NOMO-1 treated with dmso at 0.1 percent for 144 hours (cell line): ENCODE data around the gene GLRX.
"Not testable (repeated sequence)": the region's sequence is repeated elsewhere in the genome, so short reads cannot be mapped to it uniquely, and the experiment has no call there.

Source experiments
- DNase-seq: peaks from one replicate; lab custom pipeline; 2025; ENCODE audit not compliant: unreplicated experiment; lab: John Stamatoyannopoulos, UW

Gene GLRX

DNA sequence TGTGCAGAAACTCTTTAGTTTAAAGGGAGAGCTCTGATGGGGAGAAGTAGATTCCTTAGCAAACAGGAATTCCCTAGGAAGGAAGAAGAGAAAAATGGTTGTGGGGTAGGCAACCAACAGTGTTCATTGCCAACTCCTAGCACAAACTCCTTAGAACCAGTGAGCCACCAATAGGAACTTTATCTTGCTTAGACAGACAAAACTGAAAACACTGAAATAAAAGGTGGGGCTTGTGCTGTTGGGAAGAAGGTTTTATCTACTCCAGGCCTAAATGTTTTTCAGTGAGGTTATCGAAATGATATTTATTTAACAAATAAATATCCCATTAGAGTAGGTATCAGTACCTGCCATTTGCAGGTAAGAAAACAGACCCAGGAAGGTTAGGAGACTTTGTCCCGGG lies 7.7 kb upstream of the GLRX start:
- DNase-seq: no peak

DNA sequence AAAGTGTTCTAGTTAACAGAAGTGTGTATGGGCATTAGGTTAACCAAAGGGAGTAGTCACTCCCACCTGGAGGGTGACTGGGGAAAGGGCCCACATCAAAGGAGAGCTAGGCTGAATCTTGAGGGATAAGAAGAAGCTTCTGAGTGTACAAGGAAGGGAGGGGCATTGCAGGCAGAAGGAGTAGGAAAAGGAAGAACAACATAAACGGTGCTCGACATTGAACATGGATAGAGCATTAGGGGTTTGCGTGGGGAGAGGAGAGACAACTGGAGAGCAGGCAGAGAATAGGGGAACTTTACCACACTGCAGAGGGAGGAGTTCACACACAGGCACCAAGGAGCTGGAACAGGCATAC lies 5.3 kb upstream of the GLRX start:
- DNase-seq: no peak

DNA sequence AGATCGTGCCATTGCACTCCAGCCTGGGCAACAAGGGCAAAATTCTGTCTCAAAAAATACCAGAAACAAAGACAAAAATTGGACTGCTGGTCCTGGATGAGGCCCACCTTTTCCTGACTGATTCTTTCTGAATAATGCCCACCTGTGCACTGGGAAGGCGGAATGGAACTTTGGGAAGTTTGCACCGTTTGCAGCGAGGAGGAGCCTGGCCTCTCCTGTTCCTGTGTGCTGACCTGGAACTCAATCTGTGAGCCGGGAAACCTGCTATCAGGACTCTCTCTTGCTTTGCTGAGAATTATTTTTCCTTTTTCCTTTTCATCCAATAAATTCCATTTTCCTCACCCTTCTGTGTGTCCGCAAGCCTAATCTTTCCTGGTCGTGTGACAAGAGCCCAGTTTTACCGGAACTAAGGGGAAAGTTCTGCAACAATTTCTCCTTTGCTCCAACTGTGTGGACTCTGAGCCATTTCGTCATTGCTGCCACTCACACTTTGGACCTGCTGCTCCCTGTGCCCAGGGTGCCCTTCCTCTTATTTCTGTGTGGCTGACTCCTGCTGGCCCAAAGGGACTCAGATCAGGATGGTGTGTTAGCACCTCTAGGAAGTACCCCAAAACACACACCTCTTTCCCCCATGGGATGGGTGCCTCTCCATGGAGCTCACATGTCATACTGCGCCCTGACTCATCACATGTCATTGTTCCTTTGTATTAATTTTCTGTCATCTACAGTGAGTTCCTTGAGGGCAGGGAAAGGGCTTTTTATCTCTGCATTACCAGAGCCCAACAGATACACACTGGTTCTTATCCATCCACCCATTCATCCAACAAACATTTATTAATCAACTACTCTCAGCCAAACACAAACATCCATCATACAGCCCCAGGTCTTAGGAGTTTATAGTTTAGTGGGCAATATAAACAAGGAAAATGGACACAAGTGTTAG lies 4.7 kb upstream of the GLRX start:
- DNase-seq: no peak

DNA sequence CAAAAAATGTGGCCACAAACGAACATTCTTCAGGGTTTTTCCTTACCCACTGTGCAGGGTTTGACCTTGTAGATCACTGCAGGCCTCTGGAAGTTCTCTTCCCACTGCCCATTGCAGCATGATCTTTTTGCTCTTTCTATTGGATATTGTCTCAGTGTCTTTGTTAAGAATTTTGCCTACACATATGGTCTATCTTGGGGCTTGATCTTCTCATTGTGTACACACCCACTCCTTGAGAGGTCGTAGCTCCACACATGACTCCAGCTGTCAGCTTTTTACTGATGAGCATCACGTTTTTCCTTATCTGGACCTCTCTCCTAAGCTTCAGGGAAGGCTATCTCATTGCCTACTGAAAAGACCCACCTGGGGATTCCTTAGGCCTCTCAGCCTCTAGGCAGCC lies 3.0 kb upstream of the GLRX start:
- DNase-seq: no peak

DNA sequence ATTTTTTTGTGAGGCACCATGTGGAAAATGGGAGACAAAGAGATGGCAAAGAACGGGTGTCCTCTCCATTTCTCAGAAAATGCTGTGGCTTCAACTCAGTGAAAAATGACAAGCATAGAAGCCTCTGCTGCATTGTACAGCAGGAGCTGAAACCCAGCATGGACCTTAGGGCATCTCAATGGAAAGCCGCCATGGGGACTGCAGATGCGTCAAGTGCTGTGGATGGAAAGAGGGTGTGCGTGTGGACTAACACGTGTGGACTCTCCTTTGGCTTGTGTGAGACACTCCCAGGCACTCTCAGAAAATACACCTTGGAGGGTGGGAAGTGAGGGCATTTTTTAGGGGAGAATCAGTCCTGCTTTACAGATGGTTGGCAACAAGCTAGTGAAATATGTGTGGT lies 2.2 kb upstream of the GLRX start:
- DNase-seq: no peak

DNA sequence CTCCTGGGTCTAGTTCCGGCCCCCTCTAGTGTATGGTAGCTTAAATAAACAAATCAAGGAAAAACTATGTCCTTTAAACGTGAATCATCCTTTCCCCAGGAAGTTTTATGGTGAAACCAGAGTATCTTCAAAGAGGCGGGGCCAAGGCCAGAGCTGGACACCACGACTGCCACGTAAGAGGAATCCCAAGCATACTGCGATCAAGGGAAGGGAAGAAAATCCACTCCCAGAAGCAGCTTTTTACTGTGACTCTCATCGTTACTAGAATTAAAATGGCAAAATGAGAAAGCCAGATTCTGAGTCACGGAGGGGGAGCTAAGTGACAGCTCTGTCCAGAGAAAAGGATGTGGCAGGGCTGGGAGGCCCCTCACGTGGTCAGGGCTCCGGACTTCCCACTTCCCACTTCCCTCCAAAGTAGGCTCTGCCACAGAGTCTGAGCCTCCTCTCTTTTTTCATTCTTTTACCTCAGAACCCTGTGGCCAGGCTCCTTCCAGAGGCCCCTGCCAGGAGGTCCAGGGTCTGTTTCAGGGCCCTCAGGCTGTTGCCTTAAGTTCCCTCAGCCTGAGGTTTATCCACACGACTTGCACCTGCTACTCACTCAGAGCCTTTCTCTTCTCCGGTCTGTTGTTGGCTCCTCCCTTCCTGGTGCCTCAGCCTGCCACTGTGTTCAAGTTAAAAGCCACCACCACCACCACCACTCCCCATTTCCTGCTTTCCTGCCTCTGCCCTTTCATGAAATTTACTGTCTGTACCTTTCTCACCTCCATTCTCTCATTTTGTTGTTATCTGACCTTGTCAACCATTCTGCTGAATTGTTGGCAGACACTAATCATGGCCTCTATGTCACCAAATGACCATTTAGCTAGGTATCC lies 1.4 kb upstream of the GLRX start:
- DNase-seq: peak; percentile 82

DNA sequence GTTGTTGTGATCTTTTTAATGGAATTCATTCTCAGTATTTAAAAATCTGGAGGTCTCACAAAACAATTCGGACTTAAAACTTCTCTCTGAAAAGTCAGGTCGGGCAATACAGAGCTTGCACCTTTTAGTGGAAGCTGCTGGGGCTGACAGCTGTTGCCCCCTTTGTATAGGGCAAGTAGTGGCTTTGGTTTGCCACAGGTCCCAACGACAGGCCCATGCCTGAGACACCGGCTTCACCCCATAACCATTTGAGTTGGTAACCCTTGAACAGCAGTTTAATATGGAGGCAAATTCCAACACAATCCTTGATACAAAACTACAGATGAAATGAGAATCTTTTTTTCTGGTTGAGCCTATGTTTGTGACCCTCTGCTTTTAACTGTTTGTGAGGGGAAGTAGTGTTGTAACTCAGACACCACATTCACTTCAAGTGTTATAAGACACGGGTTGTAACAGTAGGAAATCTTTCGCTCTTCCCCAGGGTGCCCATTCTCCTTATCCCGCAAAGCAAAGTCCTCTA lies 752 bp upstream of the GLRX start:
- no peak for DNase-seq

DNA sequence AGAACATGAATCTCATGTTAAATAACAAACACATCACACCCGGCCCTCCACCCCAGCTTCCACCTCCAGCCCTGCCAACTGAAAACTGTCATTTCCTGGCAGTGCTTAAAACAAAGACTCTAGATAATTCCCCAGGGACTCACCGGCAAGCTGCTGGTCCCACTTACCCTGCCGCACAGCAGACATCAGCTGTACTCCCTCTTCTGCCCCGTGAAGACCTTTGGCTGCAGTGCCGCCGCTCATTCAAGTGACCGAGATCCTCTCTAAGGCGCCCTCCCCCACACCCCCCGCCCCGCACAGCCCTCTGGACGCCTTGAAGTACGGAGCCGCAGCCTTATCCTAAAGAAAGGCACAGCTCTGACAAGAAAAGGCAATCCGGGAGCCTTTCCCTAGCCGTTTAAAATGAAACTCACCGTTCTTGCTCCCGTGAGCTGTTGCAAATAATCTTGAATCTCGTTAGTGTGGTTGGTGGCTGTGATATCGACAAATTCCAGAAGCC lies 434 bp downstream of the GLRX start:
- DNase-seq: no peak

DNA sequence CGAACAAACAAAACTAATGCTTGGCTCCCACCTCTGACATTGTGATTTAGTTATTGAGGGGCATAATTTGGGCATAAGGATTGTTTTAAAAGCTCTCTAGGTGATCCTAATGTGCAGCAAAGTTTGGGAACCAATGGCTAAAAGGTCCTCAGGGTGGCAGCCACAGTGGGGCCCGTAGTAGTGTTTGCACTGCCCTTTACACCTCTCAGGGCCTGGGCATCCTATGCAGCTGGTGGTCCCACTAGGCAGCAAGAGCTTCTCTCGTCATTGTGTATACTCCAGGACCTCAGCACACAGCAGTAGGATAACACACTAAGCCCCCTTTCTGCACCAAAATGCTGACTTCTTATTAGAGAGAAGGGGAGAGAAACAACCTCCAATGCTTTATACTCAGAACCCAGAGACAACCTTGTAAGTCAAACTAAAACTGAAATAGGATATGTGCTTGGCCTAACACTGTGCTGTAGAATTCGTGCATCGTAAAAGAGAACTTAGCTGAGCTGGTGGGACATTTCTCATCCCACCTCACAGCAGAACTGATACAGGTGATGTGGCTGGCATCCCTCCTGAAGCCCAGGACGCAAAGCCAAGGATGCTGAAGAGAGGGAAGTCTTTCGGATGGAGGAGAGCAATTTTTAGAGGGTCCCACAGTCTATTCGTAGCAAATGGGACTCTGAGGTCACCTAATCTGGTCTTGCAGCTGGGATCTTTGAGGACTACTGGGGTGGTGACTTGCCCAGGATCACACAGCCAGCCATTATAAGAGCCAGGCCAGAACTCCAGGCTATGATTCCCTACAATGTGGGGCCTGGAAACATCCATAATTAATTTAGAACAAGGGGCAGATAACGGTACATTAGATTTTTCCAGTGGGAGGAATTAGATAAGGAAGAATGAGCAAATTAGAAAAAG lies 1.2 kb downstream of the GLRX start:
- no peak for DNase-seq

DNA sequence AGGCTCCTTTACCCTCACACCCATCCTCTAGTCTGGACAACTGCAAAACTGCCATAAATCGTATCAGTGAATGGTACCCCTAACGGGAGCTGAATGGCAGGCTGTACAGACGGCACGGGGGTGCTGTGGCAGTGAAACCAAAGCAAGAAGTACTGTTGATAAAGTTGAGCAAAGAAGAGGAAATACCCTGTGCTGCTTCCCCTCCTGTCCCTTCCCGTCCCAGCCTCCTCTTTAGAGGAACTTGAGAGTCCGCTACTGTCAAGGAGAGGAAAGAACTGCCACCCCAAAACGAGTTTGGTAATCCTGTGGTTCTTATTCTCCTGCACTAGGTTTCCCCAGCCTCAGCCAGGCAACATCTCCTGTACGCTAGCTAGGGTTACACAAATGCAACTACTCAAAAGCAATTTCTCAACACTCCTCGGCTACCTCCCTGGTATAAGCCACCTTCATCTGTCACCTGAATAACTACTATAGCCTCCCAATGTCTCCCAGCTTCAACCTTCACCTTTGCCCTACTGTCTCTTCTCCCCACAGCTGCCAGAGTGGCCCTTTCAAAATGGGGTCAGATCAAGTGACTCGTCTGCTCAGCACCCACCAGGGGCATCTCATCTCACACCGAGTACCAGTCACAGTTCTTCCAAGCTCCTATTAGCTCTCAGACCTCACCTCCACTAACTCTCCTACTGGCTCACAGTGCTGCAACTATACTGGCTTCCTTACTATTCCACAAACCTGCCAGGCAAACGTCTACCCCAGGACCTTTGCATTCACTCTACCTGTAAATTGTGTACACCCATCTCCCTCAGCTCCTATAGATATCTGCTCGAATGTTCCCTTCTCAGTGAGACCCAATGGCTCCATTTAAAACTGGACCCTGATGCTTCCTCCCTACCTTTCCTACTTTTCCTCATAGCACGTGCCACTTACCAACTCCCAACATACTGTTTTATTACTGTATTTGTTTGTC lies 4.1 kb downstream of the GLRX start:
- peak; percentile 94 for DNase-seq

DNA sequence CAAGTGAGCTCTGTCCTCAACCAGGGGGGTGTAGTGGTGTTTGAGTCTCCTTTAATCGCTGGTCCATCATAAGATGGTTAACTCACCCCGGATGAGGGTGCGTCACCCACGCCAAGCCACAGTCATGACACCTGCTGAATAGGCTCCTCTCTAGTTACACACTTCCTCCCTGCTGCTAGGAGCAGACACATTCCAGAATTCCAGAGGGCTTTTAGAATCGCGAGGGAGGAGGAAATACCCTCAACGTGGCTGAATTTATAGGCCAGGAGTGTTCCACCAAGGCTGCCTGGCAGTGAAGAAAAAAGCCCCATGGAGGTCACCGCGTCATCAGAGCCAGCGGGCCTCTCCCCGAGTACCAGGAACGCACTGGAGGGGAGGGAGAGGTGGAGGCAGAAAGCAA lies 5.1 kb downstream of the GLRX start:
- no peak for DNase-seq

DNA sequence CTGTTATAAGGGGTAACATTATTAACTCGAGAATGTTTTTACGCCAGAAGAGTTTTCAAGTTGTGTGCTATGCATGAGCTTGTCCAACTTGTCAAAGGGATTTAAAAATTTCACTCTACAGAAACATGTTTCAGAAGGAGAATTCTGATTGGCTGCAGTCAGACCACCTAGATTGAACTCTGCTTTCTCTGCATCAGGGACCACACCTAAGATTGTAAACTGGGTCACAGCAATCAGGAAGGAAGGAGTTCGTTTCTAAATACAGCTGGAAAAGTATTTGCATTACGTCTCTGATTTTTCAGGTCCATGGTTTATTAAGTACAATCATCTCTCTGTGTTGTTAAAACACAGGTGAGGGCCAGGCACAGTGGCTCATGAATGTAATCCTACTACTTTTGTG lies 5.8 kb downstream of the GLRX start:
- DNase-seq: no peak

DNA sequence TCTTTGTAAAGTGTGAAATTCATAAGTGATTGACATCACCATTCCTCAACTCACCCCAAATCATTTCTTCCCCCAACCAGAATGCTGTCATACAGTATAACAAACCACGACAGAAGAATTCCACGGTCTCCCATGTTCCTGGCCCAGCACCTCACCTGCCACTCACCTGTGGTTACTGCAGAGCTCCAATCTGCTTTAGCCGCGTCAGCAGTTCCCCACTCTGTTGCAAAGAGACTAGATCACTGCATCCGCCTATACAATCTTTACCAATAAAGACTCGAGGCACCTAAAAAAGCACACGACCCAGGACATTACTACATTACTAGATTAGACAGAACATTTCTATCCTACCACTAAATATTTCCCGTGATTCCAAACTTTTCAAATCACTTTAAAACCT lies 6.2 kb downstream of the GLRX start:
- DNase-seq: no peak

DNA sequence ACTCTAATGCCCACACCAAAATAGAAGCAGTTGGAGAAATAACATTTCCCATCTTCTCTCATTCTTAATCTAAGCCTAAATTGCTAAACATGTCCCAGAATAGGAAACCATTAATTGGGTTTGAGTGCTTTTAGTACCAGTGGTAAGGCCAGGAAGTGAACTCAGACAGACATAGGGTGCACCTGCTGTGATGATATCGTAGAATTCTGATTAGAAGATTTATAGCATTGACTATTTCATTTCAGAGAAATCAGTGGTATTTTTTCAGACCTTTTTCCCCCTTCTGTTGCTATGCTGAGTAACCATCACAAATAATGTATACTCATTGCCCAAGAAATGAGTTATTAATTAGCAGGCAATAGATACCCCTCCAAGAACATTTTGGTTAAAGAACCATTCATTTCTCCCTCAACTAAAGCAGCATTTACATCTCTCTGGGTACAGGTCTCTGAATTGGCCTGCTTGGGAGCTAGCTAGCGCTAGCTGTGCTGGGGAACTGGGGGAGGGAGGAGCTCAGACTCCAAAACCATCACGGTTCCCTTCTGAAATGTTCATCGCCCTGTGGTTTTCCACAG lies 7.3 kb downstream of the GLRX start:
- DNase-seq: no peak

DNA sequence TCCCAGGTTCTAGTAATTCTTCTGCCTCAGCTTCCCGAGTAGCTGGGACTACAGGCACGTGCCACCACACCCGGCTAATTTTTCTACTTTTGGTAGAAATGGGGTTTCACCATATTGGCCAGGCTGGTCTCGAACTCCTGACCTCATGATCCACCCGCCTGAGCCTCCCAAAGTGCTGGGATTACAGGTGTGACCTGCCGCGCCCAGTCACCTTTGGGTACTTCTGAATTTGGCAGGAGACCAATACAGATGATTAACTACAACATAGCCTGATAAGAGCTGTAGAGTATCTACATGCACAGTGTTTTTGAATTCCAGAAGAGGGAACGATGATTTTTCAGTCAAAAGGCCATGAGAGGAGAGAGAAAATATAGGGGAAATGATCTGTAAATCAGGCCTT lies 9.5 kb downstream of the GLRX start:
- not testable (repeated sequence) for DNase-seq

DNA sequence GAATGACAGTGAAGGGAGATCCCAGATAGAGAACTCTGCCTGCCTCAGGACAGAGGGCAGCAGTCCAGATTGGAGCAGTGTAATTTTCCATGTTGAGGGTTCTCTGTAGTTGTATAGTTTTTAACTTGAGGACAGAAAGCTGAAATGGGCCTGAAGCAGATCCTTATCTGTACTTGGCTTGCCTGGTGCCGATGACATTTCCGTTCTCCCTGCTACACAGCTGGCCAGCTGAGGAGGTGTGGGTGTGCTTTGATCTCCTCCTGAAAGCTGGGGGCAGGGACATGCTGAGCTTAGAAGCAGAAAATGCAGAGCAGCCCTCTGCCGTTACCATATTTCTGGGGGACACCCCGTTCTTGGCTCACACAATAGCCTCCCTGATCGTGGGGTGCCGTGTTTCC lies 10.5 kb downstream of the GLRX start:
- DNase-seq: no peak

DNA sequence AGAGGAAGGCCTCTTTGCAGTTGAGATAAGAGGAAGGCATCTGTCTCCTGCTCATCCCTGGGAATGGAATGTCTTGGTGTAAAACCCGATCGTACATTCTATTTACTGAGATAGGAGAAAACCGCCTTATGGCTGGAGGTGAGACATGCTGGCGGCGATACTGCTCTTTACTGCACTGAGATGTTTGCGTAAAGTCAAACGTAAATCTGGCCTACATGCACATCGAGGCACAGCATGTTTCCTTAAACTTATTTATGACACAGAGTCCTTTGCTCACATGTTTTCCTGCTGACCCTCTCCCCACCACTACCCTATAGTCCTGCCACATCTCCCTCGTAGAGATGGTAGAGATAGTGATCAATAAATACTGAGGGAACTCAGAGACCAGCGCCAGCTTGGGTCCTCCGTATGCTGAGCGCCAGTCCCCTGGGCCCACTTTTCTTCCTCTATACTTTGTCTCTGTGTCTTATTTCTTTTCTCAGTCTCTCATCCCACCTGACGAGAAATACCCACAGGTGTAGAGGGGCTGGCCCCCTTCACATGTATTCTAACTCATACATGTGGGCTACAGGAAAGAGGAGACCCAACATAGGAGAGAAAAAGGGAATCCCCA lies 11.0 kb downstream of the GLRX start:
- not testable (repeated sequence) for DNase-seq

DNA sequence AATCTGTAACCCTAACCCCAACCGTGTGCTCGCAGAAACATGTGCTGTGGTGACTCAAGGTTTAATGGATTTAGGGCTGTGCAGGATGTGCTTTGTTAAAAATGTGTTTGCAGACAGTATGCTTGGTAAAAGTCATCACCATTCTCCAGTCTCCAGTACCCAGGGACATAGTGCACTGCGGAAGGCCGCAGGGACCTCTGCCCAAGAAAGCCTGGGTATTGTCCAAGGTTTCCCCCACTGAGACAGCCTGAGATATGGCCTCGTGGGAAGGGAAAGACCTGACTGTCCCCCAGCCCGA lies 11.5 kb downstream of the GLRX start:
- not testable (repeated sequence) for DNase-seq
